IPS-NIHi11 (cell line): ENCODE measurements around the gene VWA5A.
"Not testable (repeated sequence)": the region's sequence is repeated elsewhere in the genome, so short reads cannot be mapped to it uniquely, and the experiment has no call there.

ENCODE experiments used
- DNase-seq: peaks from one replicate; pipeline ENCODE4 v3.0.0; 2012; ENCODE audit warnings: mixed read lengths, low spot score

The VWA5A gene

DNA sequence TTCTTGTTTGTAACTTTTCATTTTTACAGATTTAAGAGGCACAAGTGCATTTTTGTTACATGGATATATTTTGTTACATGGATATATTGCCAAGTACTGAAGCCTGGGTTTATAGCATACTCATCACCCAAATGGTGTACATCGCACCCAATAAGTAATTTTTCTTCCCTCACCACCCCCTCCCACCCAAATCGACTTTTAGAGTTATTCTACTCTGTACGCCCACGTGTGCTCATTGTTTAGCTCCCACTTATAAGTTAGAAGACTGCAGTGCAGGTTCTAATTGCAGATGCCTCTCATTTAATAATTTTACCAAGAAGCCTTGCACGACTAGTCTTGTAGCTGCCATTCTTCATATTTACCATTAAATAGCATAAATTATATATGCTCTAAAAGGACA, 20.5 kb upstream of the VWA5A start:
- no peak for DNase-seq

- DNase-seq, result no peak
These were observed 18.9 kb upstream of the VWA5A start for GRCh38 chr11:124096364-124096763.

- DNase-seq, result no peak
These were observed 17.1 kb upstream of the VWA5A start for GRCh38 chr11:124098141-124098540.

DNA sequence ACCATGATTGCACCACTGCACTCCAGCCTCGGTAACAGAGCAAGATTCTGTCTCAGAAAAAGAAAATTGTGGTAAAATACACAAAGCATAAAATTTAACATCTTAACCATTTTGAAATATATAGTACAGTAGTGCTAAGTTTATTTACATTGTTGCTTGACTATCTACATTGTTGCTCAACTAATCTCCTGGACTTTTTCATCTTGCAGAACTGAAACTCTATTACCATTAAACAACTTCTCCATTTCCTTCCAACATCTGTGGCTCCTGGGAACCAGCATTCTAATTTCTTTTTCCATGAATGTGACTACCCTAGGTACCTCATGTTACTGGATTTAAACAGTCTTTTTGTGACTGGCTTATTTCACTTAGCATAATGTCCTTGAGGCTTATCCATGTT, 13.5 kb upstream of the VWA5A start:
- no peak for DNase-seq

- peak; percentile 26 for DNase-seq
These were observed 7.1 kb upstream of the VWA5A start for GRCh38 chr11:124108156-124108555.

DNA sequence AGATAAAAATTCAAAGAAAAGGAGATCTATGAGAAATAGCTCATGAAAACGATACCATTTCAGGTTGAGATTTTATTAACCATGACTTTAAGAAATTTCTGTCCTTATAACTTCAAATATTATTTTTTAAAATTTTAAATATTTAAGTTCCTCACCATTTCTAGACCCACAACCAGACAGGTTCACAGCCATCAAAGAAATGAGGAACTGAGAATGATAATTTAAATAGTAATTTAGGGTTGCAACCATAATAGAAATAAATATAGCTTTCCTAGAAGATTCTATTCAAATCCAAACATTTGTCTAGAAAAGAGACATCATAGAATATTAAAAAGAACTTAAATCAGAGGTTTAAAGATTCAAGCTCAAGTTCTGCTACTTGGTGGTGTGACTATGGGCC, 5.9 kb upstream of the VWA5A start:
- no peak for DNase-seq

DNA sequence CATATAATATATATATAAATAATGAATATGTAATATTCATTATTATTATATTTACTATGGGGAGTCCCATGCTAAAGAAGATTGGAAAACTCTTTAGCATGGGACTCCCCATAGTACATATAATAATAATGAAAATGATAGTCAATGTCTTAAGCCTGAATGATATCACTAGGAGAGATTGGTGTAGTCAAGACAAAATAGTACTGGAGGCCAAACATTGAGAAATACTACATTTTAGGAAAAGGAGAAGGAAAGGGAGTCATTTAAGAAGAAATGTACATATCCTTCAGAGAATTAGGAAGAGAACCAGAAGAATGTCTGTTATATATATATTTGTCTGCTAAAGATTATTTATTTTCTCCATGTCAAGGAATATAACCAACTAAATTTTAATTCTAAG, 5.0 kb upstream of the VWA5A start:
- DNase-seq, result no peak

DNA sequence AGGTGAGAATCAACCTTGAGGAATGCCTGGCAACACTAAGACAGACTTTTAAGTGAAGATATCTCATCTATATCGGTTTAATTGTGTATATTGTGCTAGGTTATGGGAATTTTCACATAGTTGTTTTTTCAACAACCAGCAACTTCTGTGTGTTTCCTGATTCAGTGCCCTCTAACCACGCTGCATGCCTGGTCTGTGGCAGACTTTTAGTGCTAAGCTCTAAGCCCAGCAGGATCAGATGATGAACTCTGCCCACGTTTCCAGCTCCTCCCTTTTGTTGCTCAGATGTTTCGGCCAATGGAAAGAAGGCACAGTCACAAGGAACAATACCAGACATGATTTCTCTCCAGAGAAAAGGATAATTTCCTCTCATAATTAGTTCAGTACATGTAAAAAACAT, 1.4 kb upstream of the VWA5A start:
- no peak for DNase-seq

GRCh38 chr11:124115782-124116616, 749 bp downstream of the VWA5A start:
- DNase-seq, result peak; percentile 57

DNA sequence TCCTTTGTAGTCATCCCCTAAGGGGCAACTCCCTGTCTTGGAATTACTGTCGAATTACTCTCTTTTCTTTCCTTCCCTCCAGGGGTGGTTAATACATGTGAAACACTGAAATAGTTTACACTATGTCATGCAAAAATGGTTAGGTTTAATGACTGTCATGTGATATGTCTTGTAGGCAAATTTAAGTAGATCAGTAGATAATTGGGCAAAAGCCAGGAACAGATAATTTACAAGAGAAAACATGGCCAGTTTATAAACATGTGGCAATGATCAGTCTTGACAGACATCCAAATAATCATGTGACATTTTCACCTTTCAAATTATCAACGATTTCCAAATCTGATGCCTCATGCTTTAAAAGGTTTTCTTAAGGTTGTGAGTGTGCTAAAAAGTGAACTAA, 3.9 kb downstream of the VWA5A start:
- no peak for DNase-seq

GRCh38 chr11:124120891-124121290, 5.6 kb downstream of the VWA5A start:
- DNase-seq, result no peak

- DNase-seq, result no peak
These were observed 6.9 kb downstream of the VWA5A start for GRCh38 chr11:124122123-124122522.

DNA sequence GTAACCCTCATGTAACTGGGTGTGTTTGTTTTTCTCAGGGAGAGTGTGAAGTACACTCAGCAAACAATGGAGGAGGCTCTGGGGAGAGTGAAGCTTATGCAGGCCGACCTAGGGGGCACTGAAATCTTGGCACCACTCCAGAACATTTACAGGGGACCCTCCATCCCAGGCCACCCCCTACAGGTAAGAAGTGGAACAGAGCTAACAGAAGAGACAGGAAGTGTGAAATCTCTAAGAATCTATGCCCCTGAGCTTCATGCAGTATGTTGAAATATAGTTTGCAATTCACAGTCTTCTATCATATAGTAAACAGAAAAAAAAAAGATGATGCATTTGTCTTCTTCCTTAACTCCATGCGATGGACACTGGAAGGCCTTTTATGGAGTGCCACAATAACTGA, 8.4 kb downstream of the VWA5A start:
- peak; percentile 43 for DNase-seq

DNA sequence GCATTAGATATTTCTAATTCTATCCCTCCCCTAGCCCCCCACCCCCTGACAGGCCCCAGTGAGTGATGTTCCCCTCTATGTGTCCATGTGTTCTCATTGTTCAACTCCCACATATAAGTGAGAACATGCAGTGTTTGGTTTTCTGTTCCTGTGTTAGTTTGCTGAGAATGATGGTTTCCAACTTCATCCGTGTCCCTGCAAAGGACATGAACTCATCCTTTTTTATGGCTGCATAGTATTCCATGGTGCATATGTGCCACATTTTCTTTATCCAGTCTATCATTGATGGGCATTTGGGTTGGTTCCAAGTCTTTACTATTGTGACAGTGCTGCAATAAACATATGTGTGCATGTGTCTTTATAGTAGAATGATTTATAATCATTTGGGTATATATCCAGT, 11.9 kb downstream of the VWA5A start:
- DNase-seq, result not testable (repeated sequence)

- no peak for DNase-seq
These were observed 27.8 kb downstream of the VWA5A start for GRCh38 chr11:124143034-124143433.

- no peak for DNase-seq
These were observed 32.7 kb downstream of the VWA5A start for GRCh38 chr11:124147951-124148350.

GRCh38 chr11:124150684-124151083, 35.4 kb downstream of the VWA5A start:
- DNase-seq, result no peak

DNA sequence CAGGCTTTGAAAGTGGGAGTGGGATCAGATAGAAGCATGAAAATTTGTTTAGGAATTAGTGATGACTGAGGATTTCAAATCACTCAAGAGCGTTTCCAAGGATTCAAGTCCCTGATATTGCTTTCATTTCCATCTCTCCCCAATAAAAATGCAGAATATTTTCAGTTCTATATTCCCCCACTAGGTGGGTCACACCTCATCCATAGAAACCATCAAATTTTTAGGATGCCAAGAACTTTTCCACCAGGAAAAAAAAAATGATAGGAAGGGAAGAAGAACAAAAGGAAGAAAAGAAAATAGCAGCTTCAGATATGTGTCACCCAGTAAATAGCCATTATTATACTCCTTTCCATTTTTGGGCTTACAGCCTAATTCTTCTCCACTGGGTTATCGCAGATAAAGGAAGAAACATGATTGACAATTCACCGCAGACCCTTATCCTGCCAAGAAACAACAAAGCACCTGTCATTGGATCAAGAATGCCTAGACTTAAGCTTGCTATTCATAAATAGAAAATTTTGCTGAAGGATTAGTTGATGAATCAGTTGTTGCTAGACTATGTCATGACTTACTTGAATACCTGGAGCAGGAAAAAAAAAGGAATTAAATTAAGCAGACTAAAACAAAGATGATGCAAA, 37.6 kb downstream of the VWA5A start:
- DNase-seq, result no peak

DNA sequence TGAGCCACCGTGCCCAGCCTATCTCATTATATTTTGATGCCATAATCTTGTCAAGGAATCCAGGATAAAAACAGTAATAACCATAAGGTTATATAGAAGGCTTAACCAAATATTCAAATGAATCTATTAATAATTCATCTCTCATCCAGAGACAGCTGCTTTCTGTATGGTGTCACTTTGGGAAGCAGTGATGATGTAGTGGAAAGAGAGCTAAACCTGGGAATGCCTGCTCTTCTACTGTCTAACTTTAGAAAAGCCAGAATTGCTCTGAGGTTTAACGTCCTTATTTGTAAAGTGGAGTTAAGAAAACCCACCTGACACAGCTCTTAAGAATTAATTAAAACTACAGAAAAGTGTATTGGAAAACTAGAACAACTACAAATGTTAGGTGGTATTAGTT, 38.6 kb downstream of the VWA5A start:
- DNase-seq, result no peak

DNA sequence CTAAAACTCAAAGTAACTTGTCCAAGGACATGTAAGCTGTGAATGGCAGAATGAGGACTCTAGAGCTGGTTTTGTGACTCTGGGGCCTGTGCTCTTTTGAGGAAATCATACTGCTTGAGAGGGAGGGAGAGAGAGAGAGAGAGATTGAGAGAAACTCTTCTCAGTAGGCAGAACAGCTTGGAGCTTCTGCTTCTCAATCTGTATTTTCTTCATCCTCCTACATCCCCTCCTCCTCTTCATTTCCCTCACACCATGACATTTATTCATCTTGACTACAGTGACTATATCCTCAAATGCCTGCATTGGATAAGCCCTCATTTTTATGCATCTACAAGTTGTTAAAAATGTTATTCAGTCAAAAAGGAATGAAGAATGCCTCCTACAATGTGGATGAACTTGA, 44.2 kb downstream of the VWA5A start:
- DNase-seq, result no peak

GRCh38 chr11:124160986-124161385, 45.7 kb downstream of the VWA5A start:
- no peak for DNase-seq

DNA sequence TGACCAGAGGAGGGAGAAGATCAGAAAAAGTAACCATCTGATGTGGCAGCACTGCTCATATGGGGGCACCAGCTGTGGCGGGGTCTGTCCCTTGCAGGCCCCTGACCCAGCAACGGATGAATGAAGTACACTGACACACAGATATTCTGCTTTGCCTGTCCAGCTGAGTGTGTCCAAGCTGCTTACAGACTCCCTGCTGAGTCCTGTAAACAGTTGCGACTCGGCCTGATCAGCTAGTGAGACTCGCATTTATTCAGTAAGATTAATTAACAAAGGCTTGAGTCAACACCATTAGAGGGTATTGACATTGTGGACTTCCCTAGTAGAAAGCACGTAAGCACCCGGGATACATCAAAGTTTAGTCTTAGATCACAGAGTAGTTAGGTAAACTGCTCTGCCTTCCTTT, 52.6 kb downstream of the VWA5A start:
- DNase-seq, result peak; percentile 11

DNA sequence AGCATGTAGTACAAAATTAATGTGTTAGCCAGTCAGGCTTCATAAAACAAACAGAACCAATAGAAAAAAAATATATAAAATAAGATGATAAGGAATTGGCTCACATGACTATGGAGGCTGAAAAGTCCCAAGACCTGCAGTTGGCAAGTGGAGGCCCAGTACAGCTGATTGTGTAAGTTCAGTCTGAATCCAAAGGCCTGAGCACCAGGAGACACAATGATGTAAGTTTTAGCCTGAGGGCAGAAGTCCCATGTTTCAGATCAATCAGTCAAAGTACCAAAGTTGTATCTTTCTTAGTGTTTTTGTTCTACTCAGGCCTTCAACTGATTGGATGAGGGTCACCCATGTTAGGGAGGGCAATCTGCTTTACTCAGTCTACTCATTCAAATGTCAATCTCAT, 53.5 kb downstream of the VWA5A start:
- no peak for DNase-seq

- not testable (repeated sequence) for DNase-seq
These were observed 55.1 kb downstream of the VWA5A start for GRCh38 chr11:124170315-124170714.
